ENCODE measurements around the gene TRAPPC10.

- TF ChIP-seq CTCF (IDR thresholded peaks at IDR 0.05) (no peak), POLR2A (IDR thresholded peaks at IDR 0.05) (no peak)
These were observed 74.7 kb downstream of the TRAPPC10 start for GRCh38 chr21:44086636-44087425.
